Measurements from ENCODE around the gene C1QA.

DNA sequence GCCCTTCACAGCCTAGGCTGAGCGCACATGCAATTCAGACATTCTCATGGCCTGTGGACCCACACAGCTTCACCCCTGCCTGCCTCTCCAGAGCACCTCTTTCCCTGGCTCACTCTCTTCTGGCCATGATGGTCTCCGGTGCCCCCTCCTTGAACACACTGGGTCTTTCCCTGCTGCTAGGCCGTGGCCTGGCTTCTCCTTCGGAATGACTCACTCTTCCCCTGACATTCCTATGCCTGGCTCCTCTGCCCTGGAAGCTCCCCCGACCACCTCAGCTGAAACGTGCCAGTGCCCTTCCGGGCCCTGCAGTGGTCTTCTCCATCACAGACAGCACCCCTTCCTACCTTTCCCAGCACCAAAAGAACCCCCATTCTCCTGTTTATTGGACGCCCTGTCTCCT is 44.9 kb upstream of the C1QA start:
- TF ChIP-seq, protein P1, sequence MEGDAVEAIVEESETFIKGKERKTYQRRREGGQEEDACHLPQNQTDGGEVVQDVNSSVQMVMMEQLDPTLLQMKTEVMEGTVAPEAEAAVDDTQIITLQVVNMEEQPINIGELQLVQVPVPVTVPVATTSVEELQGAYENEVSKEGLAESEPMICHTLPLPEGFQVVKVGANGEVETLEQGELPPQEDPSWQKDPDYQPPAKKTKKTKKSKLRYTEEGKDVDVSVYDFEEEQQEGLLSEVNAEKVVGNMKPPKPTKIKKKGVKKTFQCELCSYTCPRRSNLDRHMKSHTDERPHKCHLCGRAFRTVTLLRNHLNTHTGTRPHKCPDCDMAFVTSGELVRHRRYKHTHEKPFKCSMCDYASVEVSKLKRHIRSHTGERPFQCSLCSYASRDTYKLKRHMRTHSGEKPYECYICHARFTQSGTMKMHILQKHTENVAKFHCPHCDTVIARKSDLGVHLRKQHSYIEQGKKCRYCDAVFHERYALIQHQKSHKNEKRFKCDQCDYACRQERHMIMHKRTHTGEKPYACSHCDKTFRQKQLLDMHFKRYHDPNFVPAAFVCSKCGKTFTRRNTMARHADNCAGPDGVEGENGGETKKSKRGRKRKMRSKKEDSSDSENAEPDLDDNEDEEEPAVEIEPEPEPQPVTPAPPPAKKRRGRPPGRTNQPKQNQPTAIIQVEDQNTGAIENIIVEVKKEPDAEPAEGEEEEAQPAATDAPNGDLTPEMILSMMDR (IDR thresholded peaks at IDR 0.05): no peak
- TF ChIP-seq POLR2A (IDR thresholded peaks at IDR 0.05): no peak
